Fibroblast of skin of back (primary cell): Measurements from ENCODE around the gene DUSP28.

ENCODE experiments used
- DNase-seq: peaks from one replicate; pipeline ENCODE4 v3.0.0-alpha.2; 2013

The DUSP28 gene

GRCh38 chr2:240586919-240587800 lies 27.0 kb downstream of the DUSP28 start:
- DNase-seq = no peak

GRCh38 chr2:240588006-240588655 lies 28.0 kb downstream of the DUSP28 start:
- no peak for DNase-seq

- DNase-seq = no peak
These were observed 28.5 kb downstream of the DUSP28 start for GRCh38 chr2:240588669-240589068.

GRCh38 chr2:240589375-240589774 lies 29.2 kb downstream of the DUSP28 start:
- no peak for DNase-seq

GRCh38 chr2:240589850-240590525 lies 29.8 kb downstream of the DUSP28 start:
- no peak for DNase-seq

GRCh38 chr2:240590681-240591111 lies 30.5 kb downstream of the DUSP28 start:
- no peak for DNase-seq

GRCh38 chr2:240591226-240591625 lies 31.1 kb downstream of the DUSP28 start:
- peak; percentile 51 for DNase-seq

- no peak for DNase-seq
These were observed 31.6 kb downstream of the DUSP28 start for GRCh38 chr2:240591784-240592183.

- DNase-seq = no peak
These were observed 33.0 kb downstream of the DUSP28 start for GRCh38 chr2:240593026-240593702.

GRCh38 chr2:240593703-240594451 lies 33.7 kb downstream of the DUSP28 start:
- no peak for DNase-seq

- no peak for DNase-seq
These were observed 34.6 kb downstream of the DUSP28 start for GRCh38 chr2:240594511-240595380.

- peak; percentile 22 for DNase-seq
These were observed 35.4 kb downstream of the DUSP28 start for GRCh38 chr2:240595381-240596079.

- DNase-seq = no peak
These were observed 35.9 kb downstream of the DUSP28 start for GRCh38 chr2:240596080-240596460.

- no peak for DNase-seq
These were observed 36.4 kb downstream of the DUSP28 start for GRCh38 chr2:240596491-240596931.

- DNase-seq = no peak
These were observed 36.9 kb downstream of the DUSP28 start for GRCh38 chr2:240597054-240597418.

GRCh38 chr2:240597419-240598181 lies 37.4 kb downstream of the DUSP28 start:
- no peak for DNase-seq

GRCh38 chr2:240598311-240598911 lies 38.3 kb downstream of the DUSP28 start:
- no peak for DNase-seq

GRCh38 chr2:240599141-240599583 lies 39.0 kb downstream of the DUSP28 start:
- no peak for DNase-seq

- DNase-seq = no peak
These were observed 40.3 kb downstream of the DUSP28 start for GRCh38 chr2:240600451-240600961.
